Cardiac fibroblast (primary cell): Measurements from ENCODE around the gene HDAC1.
A peak's percentile ranks its signal among the peaks of the same experiment; 100 is the strongest.

ENCODE experiments used
- DNase-seq, 2 donors: peaks; one replicate each; pipeline versions ENCODE4 v3.0.0 to v3.0.0-alpha.2; 2010; ENCODE audit warnings: low read depth in 2 of 2
- H3K4me3 ChIP-seq, 2 donors: replicated peaks in 1 of 2; 1 replicate in 1 of 2; 2 replicates in 1 of 2; pipeline ENCODE4 v1.5.1; 2011; ENCODE audit warnings: low read depth in 2 of 2, low read length in 2 of 2, mild to moderate bottlenecking in 2 of 2, moderate library complexity in 1 of 2
- CTCF ChIP-seq: IDR thresholded peaks from one replicate; pipeline ENCODE4 v1.5.1; 2011; ENCODE audit warnings: low read depth, mild to moderate bottlenecking, low read length, inconsistent platforms

HDAC1 gene

DNA sequence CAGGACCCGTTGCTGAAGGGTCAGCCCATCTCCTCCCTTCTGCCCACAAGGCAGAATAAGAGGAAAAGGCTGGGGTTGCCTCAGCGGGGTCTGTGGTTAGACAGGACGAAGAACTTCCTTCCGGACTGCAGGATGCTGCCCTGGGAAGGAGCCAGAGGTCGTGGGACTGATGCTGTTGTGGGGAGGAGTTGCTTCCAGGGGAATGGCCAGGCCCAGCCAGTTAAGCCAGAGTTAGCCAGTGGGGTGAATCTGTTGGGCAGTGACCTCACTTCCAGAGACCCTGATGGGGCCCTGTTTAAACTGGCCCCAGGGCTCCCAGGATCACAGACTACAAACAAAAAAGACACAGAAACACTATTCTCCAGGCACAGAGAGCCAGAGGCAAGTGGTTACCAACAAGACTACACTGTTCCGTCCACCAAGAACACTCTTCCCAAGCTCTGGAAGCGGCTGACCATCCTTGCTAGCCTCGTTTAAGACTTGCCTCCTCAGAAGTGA is 57.4 kb downstream of the HDAC1 start:
- no peak for TF ChIP-seq CTCF
- H3K4me3 ChIP-seq, result no peak overlapping the region
- peak; percentile 84 to 92 for DNase-seq

DNA sequence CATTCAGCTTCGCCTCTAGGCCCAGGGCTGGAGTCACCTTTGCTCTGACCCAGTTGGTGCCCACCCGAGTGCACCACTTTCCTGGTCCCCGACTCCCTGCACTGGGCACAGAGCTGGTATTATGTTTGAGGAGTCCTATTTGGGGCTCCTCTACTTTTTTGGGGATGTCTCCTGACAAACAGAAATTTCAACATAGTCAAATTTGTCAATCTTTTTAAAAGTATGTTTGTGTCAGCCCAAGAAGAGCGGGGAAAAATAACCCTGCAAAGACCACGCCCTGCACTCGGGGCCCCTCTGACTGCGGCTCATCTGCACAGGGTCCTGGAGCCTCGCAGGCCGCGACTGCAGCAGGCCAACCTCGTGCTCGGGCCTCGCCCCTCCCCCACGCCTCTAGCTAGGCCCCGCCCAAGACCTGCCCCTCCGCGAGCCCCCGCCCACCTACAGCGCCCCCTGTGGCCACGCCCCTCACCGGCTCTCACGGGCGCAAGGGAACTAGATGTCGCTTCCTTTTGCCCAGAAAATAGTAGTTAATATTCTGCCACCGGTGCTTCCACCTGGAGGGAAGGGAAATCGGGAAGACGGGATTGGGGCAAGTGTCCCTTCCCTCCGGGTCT is 59.0 kb downstream of the HDAC1 start:
- peak; percentile 73 to 77 for DNase-seq
- peak overlapping the region; percentile 59 to 62 for H3K4me3 ChIP-seq
- TF ChIP-seq CTCF, result peak; percentile 34

DNA sequence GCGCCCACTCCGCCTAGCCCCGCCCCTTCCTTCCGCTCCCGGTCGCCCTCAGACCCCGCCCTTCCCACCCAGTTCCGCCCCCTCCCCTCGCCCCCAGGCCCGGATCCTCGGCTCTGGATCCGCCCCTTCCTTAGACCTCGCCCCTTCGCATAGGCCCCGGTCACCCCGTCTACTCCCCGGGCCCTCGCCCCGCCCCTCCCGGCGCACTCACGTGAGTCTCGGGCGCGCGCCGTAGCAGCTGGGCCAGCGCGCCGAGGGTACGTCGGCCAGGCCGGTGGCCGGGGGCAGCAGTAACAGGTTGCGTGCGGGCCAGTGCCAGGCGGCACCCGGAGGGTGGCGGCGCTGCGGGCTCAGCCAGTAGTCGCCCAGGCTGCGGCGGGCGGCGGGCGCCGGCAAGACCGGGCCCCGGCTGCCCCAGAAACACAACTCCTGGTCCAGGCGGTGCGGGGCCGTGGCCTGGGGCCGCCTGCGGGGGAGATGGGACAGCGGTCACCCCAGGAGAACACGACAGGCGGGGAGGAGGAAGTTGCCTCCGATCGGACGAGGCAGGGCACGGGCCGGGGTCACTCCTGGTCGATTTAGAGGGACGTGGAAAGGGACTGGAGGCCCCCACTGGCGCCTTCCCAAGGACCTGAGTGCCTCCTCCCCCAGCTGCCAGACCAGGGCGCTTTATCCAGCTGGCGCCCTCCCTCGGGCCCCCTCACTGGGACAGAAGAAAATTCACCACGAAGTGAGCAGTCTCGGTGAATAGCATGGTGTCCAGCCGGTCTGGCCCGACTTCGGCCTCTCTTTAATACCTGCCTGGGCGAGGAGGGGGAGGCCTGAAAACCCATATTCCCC is 59.7 kb downstream of the HDAC1 start:
- peak; percentile 87 to 96 for DNase-seq
- H3K4me3 ChIP-seq, result peak overlapping the region; percentile 59 to 62
- no peak for TF ChIP-seq CTCF

DNA sequence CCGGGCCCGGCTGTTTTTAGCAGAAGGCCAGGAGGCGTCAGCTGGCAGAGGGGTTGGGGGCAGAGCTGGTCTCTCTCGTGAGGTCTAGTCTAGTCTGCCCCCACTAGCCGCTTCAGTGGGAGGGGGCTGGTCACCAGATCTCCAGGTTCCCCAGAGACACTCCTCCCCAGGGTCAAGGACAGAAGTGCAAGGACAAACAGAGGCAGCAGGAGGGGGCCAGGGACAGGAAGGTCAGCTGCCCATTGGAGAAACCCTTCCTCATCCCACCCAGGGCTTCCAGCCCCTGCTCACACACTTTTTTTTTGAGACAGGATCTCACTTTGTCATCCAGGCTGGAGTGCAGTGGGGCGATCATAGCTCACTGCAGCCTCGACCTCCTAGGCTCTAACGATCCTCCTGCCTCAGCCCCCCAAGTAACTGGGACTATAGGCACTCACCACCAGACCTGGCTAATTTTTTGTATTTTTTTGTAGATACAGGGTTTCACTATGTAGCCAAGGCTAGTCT is 60.4 kb downstream of the HDAC1 start:
- H3K4me3 ChIP-seq, result peak overlapping the region; percentile 59 to 62
- TF ChIP-seq CTCF, result no peak
- no peak for DNase-seq

- peak in 1 of 2 donors; percentile 51 for DNase-seq
- no peak for TF ChIP-seq CTCF
- H3K4me3 ChIP-seq, result no peak overlapping the region
These were observed 61.0 kb downstream of the HDAC1 start for GRCh38 chr1:32352831-32353383.

- no peak overlapping the region for H3K4me3 ChIP-seq
- TF ChIP-seq CTCF, result no peak
- peak in 1 of 2 donors; percentile 36 for DNase-seq
These were observed 61.5 kb downstream of the HDAC1 start for GRCh38 chr1:32353431-32353830.
